HEK293 (cell line): ENCODE results near the gene PKHD1.

ENCODE experiments used
- CTCF ChIA-PET: fragments of 350-600 bp; formaldehyde crosslinking; extraction: SDS; loops from one replicate; lab custom pipeline; 2021; ENCODE audit warnings: antibody characterized with exemption; lab: Yijun Ruan, JAX
- POLR2A ChIA-PET: fragments of 300-600 bp; formaldehyde crosslinking; extraction: SDS; loops from one replicate; lab custom pipeline; 2020; ENCODE audit warnings: antibody characterized with exemption, inconsistent platforms; lab: Yijun Ruan, JAX
- H3K27ac ChIP-seq: fragments of 200-500 bp; sonication (Bioruptor generic); 2 replicates; pipeline ENCODE4 v1.5.1; 2014; ENCODE audit warnings: low read depth, low read length, control low read depth, inconsistent platforms; ENCODE audit errors: extremely low read depth
- H3K36me3 ChIP-seq, 2 experiments: fragments of 200-500 bp in 1 of 2; sonication (Bioruptor generic) in 1 of 2; 1 replicate in 1 of 2; 2 replicates in 1 of 2; pipeline ENCODE4 v1.5.1; 2014 to 2017; ENCODE audit warnings: inconsistent platforms in 2 of 2, low read length in 2 of 2; ENCODE audit not compliant: control insufficient read depth in 2 of 2, insufficient read depth in 1 of 2
- H3K4me1 ChIP-seq: fragments of 200-500 bp; sonication (Bioruptor generic); 2 replicates; pipeline ENCODE4 v1.5.1; 2014; ENCODE audit warnings: mild to moderate bottlenecking, low read length, inconsistent platforms; ENCODE audit not compliant: control insufficient read depth, insufficient read depth
- H3K4me3 ChIP-seq: 2 replicates; pipeline ENCODE4 v1.5.1; 2011; ENCODE audit warnings: low read depth, mild to moderate bottlenecking, control low read depth, low read length, moderate library complexity
- H3K9me3 ChIP-seq: fragments of 200-500 bp; sonication (Bioruptor generic); 2 replicates; pipeline ENCODE4 v1.5.1; 2014; ENCODE audit warnings: low read depth, low read length, inconsistent platforms; ENCODE audit not compliant: control insufficient read depth, insufficient read depth
- GLIS2 ChIP-seq: fragments of 450-650 bp; formaldehyde crosslinking; IDR thresholded peaks from 2 replicates; pipeline ENCODE4 v1.5.1; 2016; ENCODE audit warnings: missing biosample characterization, missing genetic modification characterization
- KLF10 ChIP-seq: fragments of 450-650 bp; IDR thresholded peaks from 2 replicates; pipeline ENCODE4 v1.5.1; 2018; ENCODE audit warnings: missing biosample characterization, mild to moderate bottlenecking, missing genetic modification characterization
- MYNN ChIP-seq: fragments of 450-650 bp; formaldehyde crosslinking; IDR thresholded peaks from 2 replicates; pipeline ENCODE4 v1.5.1; 2016; ENCODE audit warnings: missing biosample characterization, missing genetic modification characterization, borderline replicate concordance
- SCRT1 ChIP-seq: fragments of 450-650 bp; formaldehyde crosslinking; IDR thresholded peaks from 2 replicates; pipeline ENCODE4 v1.5.1; 2016; ENCODE audit warnings: missing biosample characterization, missing genetic modification characterization, borderline replicate concordance
- TCF7L2 ChIP-seq: IDR thresholded peaks from 2 replicates; pipeline ENCODE4 v1.6.1; 2011; ENCODE audit warnings: low read depth, mild to moderate bottlenecking, inconsistent platforms, low read length, moderate library complexity, borderline replicate concordance
- ZBTB1 ChIP-seq: fragments of 450-650 bp; formaldehyde crosslinking; IDR thresholded peaks from 2 replicates; pipeline ENCODE4 v1.5.1; 2016; ENCODE audit warnings: missing biosample characterization, missing genetic modification characterization
- ZNF211 ChIP-seq: fragments of 450-650 bp; formaldehyde crosslinking; IDR thresholded peaks from 2 replicates; pipeline ENCODE4 v1.5.1; 2016; ENCODE audit warnings: low read depth, missing biosample characterization, missing genetic modification characterization
- ZNF239 ChIP-seq: fragments of 450-650 bp; formaldehyde crosslinking; IDR thresholded peaks from 2 replicates; pipeline ENCODE4 v1.5.1; 2016; ENCODE audit warnings: missing biosample characterization, missing genetic modification characterization
- ZNF510 ChIP-seq: fragments of 450-650 bp; formaldehyde crosslinking; IDR thresholded peaks from 2 replicates; pipeline ENCODE4 v1.5.1; 2018; ENCODE audit warnings: mild to moderate bottlenecking, missing genetic modification characterization, missing biosample characterization; ENCODE audit not compliant: insufficient replicate concordance
- ZNF624 ChIP-seq: fragments of 450-650 bp; formaldehyde crosslinking; IDR thresholded peaks from 2 replicates; pipeline ENCODE4 v1.5.1; 2017; ENCODE audit warnings: missing biosample characterization, missing genetic modification characterization
- ZNF626 ChIP-seq: fragments of 450-650 bp; sonication (Bioruptor Pico); formaldehyde crosslinking; IDR thresholded peaks from 2 replicates; pipeline ENCODE4 v1.5.1; 2018; ENCODE audit warnings: missing biosample characterization, missing genetic modification characterization, inconsistent platforms
- TF ChIP-seq, protein P1 (sequence below): fragments of 450-650 bp; formaldehyde crosslinking; IDR thresholded peaks from 2 replicates; pipeline ENCODE4 v1.5.1; 2016; ENCODE audit warnings: missing biosample characterization, missing genetic modification characterization
- TF ChIP-seq, protein P2 (sequence below): fragments of 450-650 bp; formaldehyde crosslinking; IDR thresholded peaks from 2 replicates; pipeline ENCODE4 v1.5.1; 2016; ENCODE audit warnings: missing biosample characterization, missing genetic modification characterization
- TF ChIP-seq, protein P3 (sequence below): fragments of 450-650 bp; formaldehyde crosslinking; IDR thresholded peaks from 2 replicates; pipeline ENCODE4 v1.5.1; 2016; ENCODE audit warnings: missing biosample characterization, missing genetic modification characterization
- TF ChIP-seq, protein P4 (sequence below): fragments of 450-650 bp; formaldehyde crosslinking; IDR thresholded peaks from 2 replicates; pipeline ENCODE4 v1.5.1; 2017; ENCODE audit warnings: missing biosample characterization, missing genetic modification characterization

Gene PKHD1

DNA sequence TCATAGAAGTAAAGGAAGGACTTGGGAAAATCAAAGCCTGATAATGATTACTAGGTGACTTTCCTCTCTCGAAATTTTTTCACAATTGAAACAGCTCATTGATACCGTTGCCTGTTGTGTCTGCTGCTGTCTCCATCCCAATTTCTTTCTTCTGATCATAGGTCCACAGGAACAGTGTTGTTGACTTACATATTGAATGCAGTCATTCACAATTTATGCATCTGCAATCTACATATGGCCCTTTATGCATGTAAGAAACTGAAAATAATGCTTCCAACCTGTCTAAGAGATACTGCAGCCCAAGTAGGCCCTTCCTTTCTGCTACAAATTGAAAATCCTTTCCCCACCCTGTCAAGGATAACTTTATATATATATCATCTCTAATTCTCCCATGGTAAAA is 381.3 kb downstream of the PKHD1 start:
- no peak overlapping the region for H3K27ac ChIP-seq
- CTCF ChIA-PET: no interaction called here
- TF ChIP-seq ZNF239 (tag by site-specific recombination): no peak
- no peaks in the 10 kb centered on the region for H3K36me3 ChIP-seq
- H3K9me3 ChIP-seq: no peaks in the 10 kb centered on the region
- H3K4me1 ChIP-seq: no peaks in the 10 kb centered on the region
- no peak overlapping the region for H3K4me3 ChIP-seq
- POLR2A ChIA-PET: no interaction called here

DNA sequence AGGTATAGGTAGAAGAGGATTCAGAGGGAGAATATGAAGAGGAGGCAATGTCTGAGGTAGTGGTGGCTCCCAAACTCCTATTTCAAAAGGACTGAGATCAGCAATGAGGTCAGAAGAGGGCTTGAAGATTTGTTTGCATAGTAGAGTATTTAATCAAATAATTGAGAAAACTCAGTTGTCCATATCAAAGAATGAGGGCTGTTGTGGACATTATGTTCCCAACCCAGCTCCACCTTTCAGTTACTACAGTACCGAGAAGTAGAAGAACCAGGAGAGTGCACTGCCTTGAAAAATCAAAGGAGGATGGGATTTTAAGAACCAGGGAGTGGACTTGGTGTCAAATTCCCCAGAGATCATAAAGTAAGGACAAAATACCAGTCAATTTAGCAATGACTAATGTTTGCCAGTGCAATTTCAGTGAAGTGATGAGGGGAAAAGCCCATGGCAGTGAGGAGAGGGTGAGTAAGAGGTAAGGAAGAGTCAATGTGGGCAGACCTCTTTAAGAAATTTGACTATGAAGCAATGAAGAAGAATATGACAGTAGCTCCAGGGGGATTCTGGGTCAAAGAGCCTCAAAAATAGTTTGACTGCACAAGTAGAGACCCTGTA is 382.4 kb downstream of the PKHD1 start:
- CTCF ChIA-PET: no interaction called here
- no peaks in the 10 kb centered on the region for H3K36me3 ChIP-seq
- H3K4me3 ChIP-seq: no peak overlapping the region
- TF ChIP-seq MYNN (tag by site-specific recombination): no peak
- H3K4me1 ChIP-seq: no peaks in the 10 kb centered on the region
- no peaks in the 10 kb centered on the region for H3K9me3 ChIP-seq
- H3K27ac ChIP-seq: no peak overlapping the region
- POLR2A ChIA-PET: no interaction called here

DNA sequence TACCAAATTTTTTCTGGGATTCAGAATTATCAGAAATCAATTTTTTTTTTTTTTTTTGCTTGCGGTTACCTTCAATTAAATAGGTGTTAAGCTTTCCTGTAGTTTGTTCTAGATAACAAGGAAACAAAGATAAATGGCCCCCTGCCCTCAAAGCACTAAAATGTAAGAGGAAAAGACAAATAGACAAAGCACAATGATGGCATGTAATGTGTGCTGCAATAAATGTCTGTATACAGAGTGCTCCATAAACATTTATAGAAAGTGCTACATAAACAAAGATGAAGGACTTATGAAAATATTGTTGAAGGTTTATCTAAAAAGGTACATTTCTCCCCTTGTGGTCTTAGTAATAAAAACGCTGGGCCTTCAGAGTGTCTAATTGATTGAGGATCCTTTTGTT is 384.6 kb downstream of the PKHD1 start:
- Histone ChIP-seq H3K9me3 (no peaks in the 10 kb centered on the region), H3K27ac (no peak overlapping the region), H3K36me3 (no peaks in the 10 kb centered on the region), H3K4me1 (no peaks in the 10 kb centered on the region), H3K4me3 (no peak overlapping the region)
- TF ChIP-seq, protein P1, sequence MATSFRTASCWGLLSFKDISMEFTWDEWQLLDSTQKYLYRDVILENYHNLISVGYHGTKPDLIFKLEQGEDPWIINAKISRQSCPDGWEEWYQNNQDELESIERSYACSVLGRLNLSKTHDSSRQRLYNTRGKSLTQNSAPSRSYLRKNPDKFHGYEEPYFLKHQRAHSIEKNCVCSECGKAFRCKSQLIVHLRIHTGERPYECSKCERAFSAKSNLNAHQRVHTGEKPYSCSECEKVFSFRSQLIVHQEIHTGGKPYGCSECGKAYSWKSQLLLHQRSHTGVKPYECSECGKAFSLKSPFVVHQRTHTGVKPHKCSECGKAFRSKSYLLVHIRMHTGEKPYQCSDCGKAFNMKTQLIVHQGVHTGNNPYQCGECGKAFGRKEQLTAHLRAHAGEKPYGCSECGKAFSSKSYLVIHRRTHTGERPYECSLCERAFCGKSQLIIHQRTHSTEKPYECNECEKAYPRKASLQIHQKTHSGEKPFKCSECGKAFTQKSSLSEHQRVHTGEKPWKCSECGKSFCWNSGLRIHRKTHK (tag by site-specific recombination): no peak
- TF ChIP-seq ZNF624 (no peak), SCRT1 (tag by site-specific recombination) (no peak), TCF7L2 (peak; percentile 76; the same call in 1 of the 2 replicates), GLIS2 (tag by site-specific recombination) (no peak)
- ChIA-PET POLR2A (no interaction called here), CTCF (no interaction called here)

DNA sequence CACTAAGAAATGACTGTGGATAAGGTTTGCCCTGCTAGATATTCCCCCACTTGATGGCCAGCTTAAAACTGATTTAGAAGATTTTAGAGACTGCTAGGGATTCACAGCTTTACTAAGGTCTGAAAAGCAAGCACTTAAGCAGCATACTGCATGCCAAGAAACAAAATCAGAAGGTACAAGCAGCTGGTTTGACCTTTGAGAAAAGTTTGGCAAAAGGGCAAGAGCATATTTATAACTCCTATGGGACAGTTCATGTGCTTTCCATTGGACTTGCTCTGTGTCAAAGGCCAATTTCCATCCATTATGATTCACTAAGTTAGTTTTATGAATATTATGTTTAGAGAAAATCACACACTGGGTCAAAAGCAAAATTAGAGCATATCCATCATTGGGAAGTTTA is 402.8 kb downstream of the PKHD1 start:
- TF ChIP-seq, protein P2, sequence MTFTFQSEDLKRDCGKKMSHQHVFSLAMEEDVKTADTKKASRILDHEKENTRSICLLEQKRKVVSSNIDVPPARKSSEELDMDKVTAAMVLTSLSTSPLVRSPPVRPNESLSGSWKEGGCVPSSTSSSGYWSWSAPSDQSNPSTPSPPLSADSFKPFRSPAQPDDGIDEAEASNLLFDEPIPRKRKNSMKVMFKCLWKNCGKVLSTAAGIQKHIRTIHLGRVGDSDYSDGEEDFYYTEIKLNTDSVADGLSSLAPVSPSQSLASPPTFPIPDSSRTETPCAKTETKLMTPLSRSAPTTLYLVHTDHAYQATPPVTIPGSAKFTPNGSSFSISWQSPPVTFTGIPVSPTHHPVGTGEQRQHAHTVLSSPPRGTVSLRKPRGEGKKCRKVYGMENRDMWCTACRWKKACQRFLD (tag by site-specific recombination): no peak
- TF ChIP-seq ZNF626 (tag by site-specific recombination) (no peak), ZNF211 (no peak), ZBTB1 (tag by site-specific recombination) (no peak), ZNF510 (no peak), KLF10 (tag by site-specific recombination) (no peak)
- TF ChIP-seq, protein P3, sequence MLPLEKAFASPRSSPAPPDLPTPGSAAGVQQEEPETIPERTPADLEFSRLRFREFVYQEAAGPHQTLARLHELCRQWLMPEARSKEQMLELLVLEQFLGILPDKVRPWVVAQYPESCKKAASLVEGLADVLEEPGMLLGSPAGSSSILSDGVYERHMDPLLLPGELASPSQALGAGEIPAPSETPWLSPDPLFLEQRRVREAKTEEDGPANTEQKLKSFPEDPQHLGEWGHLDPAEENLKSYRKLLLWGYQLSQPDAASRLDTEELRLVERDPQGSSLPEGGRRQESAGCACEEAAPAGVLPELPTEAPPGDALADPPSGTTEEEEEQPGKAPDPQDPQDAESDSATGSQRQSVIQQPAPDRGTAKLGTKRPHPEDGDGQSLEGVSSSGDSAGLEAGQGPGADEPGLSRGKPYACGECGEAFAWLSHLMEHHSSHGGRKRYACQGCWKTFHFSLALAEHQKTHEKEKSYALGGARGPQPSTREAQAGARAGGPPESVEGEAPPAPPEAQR: no peak
- TF ChIP-seq, protein P4, sequence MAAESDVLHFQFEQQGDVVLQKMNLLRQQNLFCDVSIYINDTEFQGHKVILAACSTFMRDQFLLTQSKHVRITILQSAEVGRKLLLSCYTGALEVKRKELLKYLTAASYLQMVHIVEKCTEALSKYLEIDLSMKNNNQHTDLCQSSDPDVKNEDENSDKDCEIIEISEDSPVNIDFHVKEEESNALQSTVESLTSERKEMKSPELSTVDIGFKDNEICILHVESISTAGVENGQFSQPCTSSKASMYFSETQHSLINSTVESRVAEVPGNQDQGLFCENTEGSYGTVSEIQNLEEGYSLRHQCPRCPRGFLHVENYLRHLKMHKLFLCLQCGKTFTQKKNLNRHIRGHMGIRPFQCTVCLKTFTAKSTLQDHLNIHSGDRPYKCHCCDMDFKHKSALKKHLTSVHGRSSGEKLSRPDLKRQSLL: no peak
- CTCF ChIA-PET: no interaction called here
- Histone ChIP-seq H3K4me1 (no peaks in the 10 kb centered on the region), H3K4me3 (no peak overlapping the region), H3K27ac (no peak overlapping the region), H3K9me3 (no peaks in the 10 kb centered on the region), H3K36me3 (no peaks in the 10 kb centered on the region)
- POLR2A ChIA-PET: no interaction called here
